Measurements from ENCODE around the gene FOSL1. TPM values are rescaled to one million over a fixed set of nuclear protein-coding genes. Genes with fewer than 3 reads are reported as not detected.

FOSL1 gene
- total and polyA plus RNA-seq, 2 donors (not counting 1 experiment from before 2014, with no cell fraction given): 2.3 TPM; not detected in 1

- no peak overlapping the region for H3K9ac ChIP-seq (ENCODE audit: low read length)
- H3K27me3 ChIP-seq (replicated peaks in 1 of 4; ENCODE audit: control extremely low read depth in 1 of 4, control insufficient read depth in 3 of 4, insufficient read depth in 4 of 4, low read length in 3 of 4): peaks cover 0 to 3% (median 0%) of the 10 kb centered on the region in 4 experiments
- ATAC-seq (ENCODE audit: low read depth): no peak
- no peak for DNase-seq
- H3K9me3 Mint-ChIP-seq (ENCODE audit: insufficient read depth): no peaks in the 10 kb centered on the region
- no peaks in the 10 kb centered on the region for H3K9me3 ChIP-seq (ENCODE audit: control extremely low read depth in 1 of 3, control insufficient read depth in 2 of 3, insufficient read depth in 1 of 3, low read length in 2 of 3)
- WGBS (ENCODE audit: insufficient coverage): 90% methylated on average over 5 of the region's 8 CpGs
- peaks cover 11% of the 10 kb centered on the region for H3K4me1 Mint-ChIP-seq
- peaks cover 4% of the 10 kb centered on the region for H3K27me3 Mint-ChIP-seq
- H3K27ac Mint-ChIP-seq: no peak overlapping the region
- no peaks in the 10 kb centered on the region for H3K79me2 ChIP-seq (ENCODE audit: control insufficient read depth, insufficient read depth, low read length)
- H3K4me1 ChIP-seq (ENCODE audit: control insufficient read depth in 2 of 2, insufficient read depth in 2 of 2, low read length in 2 of 2): peaks cover 7 to 12% of the 10 kb centered on the region in 2 donors
- H3K4me2 ChIP-seq (replicated peaks; ENCODE audit: low read depth, low read length, poor library complexity, severe bottlenecking): no peak overlapping the region
- H4K20me1 ChIP-seq (ENCODE audit: control insufficient read depth, insufficient read depth, low read length, poor library complexity, severe bottlenecking): no peaks in the 10 kb centered on the region
- no peak overlapping the region for H3K4me3 Mint-ChIP-seq
- H3K36me3 ChIP-seq (replicated peaks in 1 of 2; ENCODE audit: control extremely low read depth in 1 of 2, control insufficient read depth in 1 of 2, extremely low read depth in 1 of 2, insufficient read depth in 2 of 2, low read length in 1 of 2): no peaks in the 10 kb centered on the region
- H2AFZ ChIP-seq (ENCODE audit: insufficient read depth, low read depth, low read length, poor library complexity, severe bottlenecking): no peak overlapping the region
- ChIA-PET POLR2A (interaction anchor here (0.6 kb wide), 1 partner anchor 56 kb away, joined by 5 read pairs; the partner anchor contains the start of gene FIBP), CTCF (no interaction called here)
- intact Hi-C loops (cut with micrococcal nuclease): no loop called here
- H3K27ac ChIP-seq (ENCODE audit: low read length in 2 of 2): no peak overlapping the region
- H3K4me3 ChIP-seq (ENCODE audit: control extremely low read depth in 1 of 5, extremely low read depth in 1 of 5, insufficient read depth in 1 of 5, low read depth in 2 of 5, low read length in 4 of 5): no peak overlapping the region
- TF ChIP-seq CTCF (IDR thresholded peaks at IDR 0.05): no peak
- TF ChIP-seq EZH2 (IDR thresholded peaks at IDR 0.05; ENCODE audit: borderline replicate concordance, insufficient read depth, low read depth, low read length, poor library complexity, severe bottlenecking): no peak
Measured at GRCh38 chr11:65944191-65944590, 44.0 kb upstream of the FOSL1 start.

- no peak overlapping the region for H2AFZ ChIP-seq (ENCODE audit: insufficient read depth, low read depth, low read length, poor library complexity, severe bottlenecking)
- intact Hi-C loops (cut with micrococcal nuclease): no loop called here
- no peak overlapping the region for H3K4me2 ChIP-seq (replicated peaks; ENCODE audit: low read depth, low read length, poor library complexity, severe bottlenecking)
- H4K20me1 ChIP-seq (ENCODE audit: control insufficient read depth, insufficient read depth, low read length, poor library complexity, severe bottlenecking): no peaks in the 10 kb centered on the region
- CTCF ChIA-PET: interaction anchor here (0.6 to 0.8 kb wide), 2 partner anchors 57 to 246 kb away, joined by 3 to 5 read pairs; no protein-coding TSS in a partner anchor
- POLR2A ChIA-PET: interaction anchor here (1.1 kb wide), 1 partner anchor 37 kb away, joined by 3 read pairs; no protein-coding TSS in a partner anchor
- Mint-ChIP-seq H3K27ac (no peak overlapping the region), H3K4me1 (peaks cover 13% of the 10 kb centered on the region), H3K9me3 (ENCODE audit: insufficient read depth) (no peaks in the 10 kb centered on the region), H3K27me3 (no peaks in the 10 kb centered on the region), H3K4me3 (no peak overlapping the region)
- H3K27me3 ChIP-seq (replicated peaks in 1 of 4; ENCODE audit: control extremely low read depth in 1 of 4, control insufficient read depth in 3 of 4, insufficient read depth in 4 of 4, low read length in 3 of 4): peaks cover 0 to 2% (median 0%) of the 10 kb centered on the region in 4 experiments
- 97% methylated on average over 7 of the region's 7 CpGs for WGBS (ENCODE audit: insufficient coverage)
- no peaks in the 10 kb centered on the region for H3K79me2 ChIP-seq (ENCODE audit: control insufficient read depth, insufficient read depth, low read length)
- no peak for DNase-seq
- H3K4me1 ChIP-seq (ENCODE audit: control insufficient read depth in 2 of 2, insufficient read depth in 2 of 2, low read length in 2 of 2): peaks cover 7 to 12% of the 10 kb centered on the region in 2 donors
- H3K9me3 ChIP-seq (ENCODE audit: control extremely low read depth in 1 of 3, control insufficient read depth in 2 of 3, insufficient read depth in 1 of 3, low read length in 2 of 3): no peaks in the 10 kb centered on the region
- TF ChIP-seq EZH2 (IDR thresholded peaks at IDR 0.05; ENCODE audit: borderline replicate concordance, insufficient read depth, low read depth, low read length, poor library complexity, severe bottlenecking) (no peak), CTCF (IDR thresholded peaks at IDR 0.05) (no peak)
- H3K4me3 ChIP-seq (ENCODE audit: control extremely low read depth in 1 of 5, extremely low read depth in 1 of 5, insufficient read depth in 1 of 5, low read depth in 2 of 5, low read length in 4 of 5): no peak overlapping the region
- H3K9ac ChIP-seq (ENCODE audit: low read length): no peak overlapping the region
- H3K36me3 ChIP-seq (replicated peaks in 1 of 2; ENCODE audit: control extremely low read depth in 1 of 2, control insufficient read depth in 1 of 2, extremely low read depth in 1 of 2, insufficient read depth in 2 of 2, low read length in 1 of 2): no peaks in the 10 kb centered on the region
- no peak overlapping the region for H3K27ac ChIP-seq (ENCODE audit: low read length in 2 of 2)
- ATAC-seq (ENCODE audit: low read depth): no peak
Measured at GRCh38 chr11:65942531-65942930, 42.3 kb upstream of the FOSL1 start.
